H1 (cell line): ENCODE results near the gene REPS1. TPM values are rescaled to one million over a fixed set of nuclear protein-coding genes. Genes with fewer than 3 reads are reported as not detected.

Source experiments
- CTCF ChIA-PET: fragments of 300-600 bp; sonication (Branson Sonifier 250); formaldehyde crosslinking; loops from one replicate; lab custom pipeline; 2021; ENCODE audit not compliant: partially characterized antibody; lab: Charles Lee
- POLR2A ChIA-PET: fragments of 300-600 bp; sonication (Branson Sonifier 250); formaldehyde crosslinking; loops from one replicate; lab custom pipeline; 2021; ENCODE audit warnings: inconsistent platforms; ENCODE audit not compliant: partially characterized antibody; lab: Charles Lee
- DNase-seq, 2 experiments: peaks; one replicate each; pipeline versions ENCODE4 v3.0.0 to v3.0.0-alpha.2; 2010 to 2022; ENCODE audit warnings: low spot score in 2 of 2, low read depth in 1 of 2, mixed read lengths in 1 of 2
- FAIRE-seq: peaks from 2 replicates; lab custom pipeline; 2011; peaks lifted over from hg19 to GRCh38; lab: Jason Lieb, UNC
- H2AFZ ChIP-seq: 2 replicates; pipeline ENCODE4 v1.8.1; 2012; ENCODE audit warnings: low read length, inconsistent platforms
- H2AK5ac ChIP-seq: 2 replicates; pipeline ENCODE4 v1.6.1; 2013; ENCODE audit warnings: low read depth, low read length
- H2BK120ac ChIP-seq: replicated peaks from 2 replicates; pipeline ENCODE3; 2013; ENCODE audit warnings: low read depth, low read length, inconsistent platforms
- H2BK12ac ChIP-seq: 2 replicates; pipeline ENCODE4 v1.6.1; 2013; ENCODE audit warnings: low read depth, low read length
- H2BK15ac ChIP-seq: 2 replicates; pipeline ENCODE4 v1.6.1; 2013; ENCODE audit warnings: low read length
- H2BK20ac ChIP-seq: 2 replicates; pipeline ENCODE4 v1.6.1; 2013; ENCODE audit warnings: low read length
- H2BK5ac ChIP-seq: 2 replicates; pipeline ENCODE4 v1.6.1; 2013; ENCODE audit warnings: low read depth, low read length
- H3K14ac ChIP-seq: 2 replicates; pipeline ENCODE4 v1.6.1; 2013; ENCODE audit warnings: inconsistent platforms; ENCODE audit not compliant: insufficient read length
- H3K18ac ChIP-seq: 2 replicates; pipeline ENCODE4 v1.6.1; 2013; ENCODE audit warnings: low read length; ENCODE audit errors: extremely low read depth
- H3K23ac ChIP-seq: 2 replicates; pipeline ENCODE4 v1.6.1; 2013; ENCODE audit warnings: inconsistent platforms; ENCODE audit not compliant: insufficient read length
- H3K23me2 ChIP-seq: 2 replicates; pipeline ENCODE4 v1.6.1; 2013; ENCODE audit warnings: low read depth, low read length
- H3K27ac ChIP-seq: 2 replicates; pipeline ENCODE4 v1.6.1; 2011; ENCODE audit warnings: low read depth, low read length, inconsistent platforms
- H3K27me3 ChIP-seq, 4 experiments: replicated peaks in 1 of 4; 1 replicate in 1 of 4; 2 replicates in 3 of 4; pipeline versions ENCODE4 v1.6.1 to v1.8.1; 2011 to 2013; ENCODE audit warnings: low read length in 3 of 4, mild to moderate bottlenecking in 3 of 4, inconsistent platforms in 2 of 4, mixed read lengths in 2 of 4, moderate library complexity in 1 of 4; ENCODE audit not compliant: control insufficient read depth in 3 of 4, insufficient read depth in 3 of 4; ENCODE audit errors: extremely low read depth in 1 of 4
- H3K36me3 ChIP-seq, 4 experiments: 2 replicates each; pipeline versions ENCODE4 v1.6.1 to v1.8.1; 2011 to 2013; ENCODE audit warnings: mild to moderate bottlenecking in 4 of 4, low read length in 3 of 4, moderate library complexity in 2 of 4, control low read depth in 1 of 4, inconsistent platforms in 1 of 4; ENCODE audit not compliant: insufficient read depth in 4 of 4, control insufficient read depth in 2 of 4
- H3K4ac ChIP-seq: replicated peaks from 2 replicates; pipeline ENCODE3; 2013; ENCODE audit warnings: low read length, low read depth, mixed read lengths, inconsistent platforms; ENCODE audit not compliant: insufficient read length
- H3K4me1 ChIP-seq, 4 experiments: replicated peaks in 1 of 4; 1 replicate in 1 of 4; 2 replicates in 3 of 4; pipeline versions ENCODE4 v1.6.1 to v1.8.1; 2011 to 2013; ENCODE audit warnings: low read length in 3 of 4, inconsistent platforms in 2 of 4, mixed read lengths in 1 of 4; ENCODE audit not compliant: insufficient read depth in 4 of 4, control insufficient read depth in 3 of 4
- H3K4me2 ChIP-seq, 2 experiments: 2 replicates each; pipeline versions ENCODE4 v1.6.1 to v1.8.1; 2011 to 2013; ENCODE audit warnings: low read depth in 2 of 2, low read length in 2 of 2, control low read depth in 1 of 2, inconsistent platforms in 1 of 2, mild to moderate bottlenecking in 1 of 2; ENCODE audit not compliant: insufficient read depth in 1 of 2
- H3K4me3 ChIP-seq, 4 experiments: fragments of 200-600, 300-600 bp in 1 of 4; sonication (generic), shearing (Covaris generic), sonication (Bioruptor Twin) in 1 of 4; 2 replicates each; pipeline versions ENCODE4 v1.5.1 to v1.8.1; 2011 to 2016; ENCODE audit warnings: low read length in 4 of 4, low read depth in 3 of 4, control low read depth in 2 of 4, inconsistent platforms in 2 of 4, mild to moderate bottlenecking in 2 of 4, mixed read lengths in 1 of 4, moderate library complexity in 1 of 4; ENCODE audit not compliant: insufficient read depth in 2 of 4; ENCODE audit errors: extremely low read depth in 1 of 4
- H3K56ac ChIP-seq: replicated peaks from 2 replicates; pipeline ENCODE3; 2013; ENCODE audit warnings: low read depth, mild to moderate bottlenecking, mixed read lengths, low read length, inconsistent platforms; ENCODE audit not compliant: insufficient read length
- H3K79me1 ChIP-seq: 2 replicates; pipeline ENCODE4 v1.6.1; 2013; ENCODE audit warnings: low read depth, low read length, control low read depth
- H3K79me2 ChIP-seq, 2 experiments: 2 replicates each; pipeline versions ENCODE4 v1.6.1 to v1.8.1; 2012 to 2013; ENCODE audit warnings: low read length in 2 of 2, mild to moderate bottlenecking in 2 of 2, inconsistent platforms in 1 of 2; ENCODE audit not compliant: insufficient read depth in 2 of 2, control insufficient read depth in 1 of 2
- H3K9ac ChIP-seq, 4 experiments: replicated peaks in 1 of 4; 1 replicate in 1 of 4; 2 replicates in 3 of 4; pipeline versions ENCODE4 v1.6.1 to v1.8.1; 2011 to 2013; ENCODE audit warnings: low read depth in 3 of 4, low read length in 3 of 4, control low read depth in 2 of 4, mild to moderate bottlenecking in 2 of 4, moderate library complexity in 2 of 4, inconsistent platforms in 1 of 4; ENCODE audit errors: extremely low read depth in 1 of 4
- H3K9me3 ChIP-seq, 2 experiments: 2 replicates each; pipeline versions ENCODE4 v1.6.1 to v1.8.1; 2012 to 2013; ENCODE audit warnings: mild to moderate bottlenecking in 2 of 2, moderate library complexity in 2 of 2, control low read depth in 1 of 2, inconsistent platforms in 1 of 2, low read depth in 1 of 2, low read length in 1 of 2, mixed read lengths in 1 of 2; ENCODE audit not compliant: insufficient read depth in 2 of 2
- H4K20me1 ChIP-seq, 2 experiments: replicated peaks in 1 of 2; 2 replicates each; pipeline versions ENCODE3 to v1.8.1; 2011 to 2013; ENCODE audit warnings: inconsistent platforms in 2 of 2, low read length in 2 of 2, mild to moderate bottlenecking in 1 of 2; ENCODE audit not compliant: insufficient read depth in 2 of 2, control insufficient read depth in 1 of 2
- H4K5ac ChIP-seq: 2 replicates; pipeline ENCODE4 v1.6.1; 2013; ENCODE audit warnings: low read length, low read depth, mixed read lengths, inconsistent platforms; ENCODE audit not compliant: insufficient read length
- H4K8ac ChIP-seq: 2 replicates; pipeline ENCODE4 v1.8.0; 2013; ENCODE audit warnings: mild to moderate bottlenecking, moderate library complexity, low read length, inconsistent platforms; ENCODE audit not compliant: insufficient read depth; ENCODE audit errors: extremely low read depth
- H4K91ac ChIP-seq: replicated peaks from 2 replicates; pipeline ENCODE3; 2013; ENCODE audit warnings: low read length, mixed read lengths, inconsistent platforms; ENCODE audit not compliant: insufficient read length
- ASH2L ChIP-seq: fragments of 200-600, 300-600 bp; sonication (generic); IDR thresholded peaks from one replicate; pipeline ENCODE4 v1.7.1; 2017; ENCODE audit warnings: low read length
- CHD1 ChIP-seq: IDR thresholded peaks from 2 replicates; pipeline ENCODE4 v1.6.1; 2012; ENCODE audit warnings: low read depth, low read length, improper control_type of control experiment
- EZH2 ChIP-seq: fragments of 200-600 bp; sonication (generic); IDR thresholded peaks from 2 replicates; pipeline ENCODE4 v1.7.1; 2012; ENCODE audit warnings: low read depth, mild to moderate bottlenecking, moderate library complexity, low read length, inconsistent platforms; ENCODE audit not compliant: severe bottlenecking
- TAF1 ChIP-seq: IDR thresholded peaks from 2 replicates; pipeline ENCODE4 v1.6.1; 2011; ENCODE audit warnings: mild to moderate bottlenecking, low read depth, low read length
- YY1 ChIP-seq: IDR thresholded peaks from 2 replicates; pipeline ENCODE4 v1.6.1; 2011; ENCODE audit warnings: low read depth, mild to moderate bottlenecking, low read length
- WGBS, 2 experiments: shearing (Covaris generic) in 1 of 2; methylation state at CpG; one replicate each; pipeline versions ENCODE4 v1.1.6 to v1.1.7; 2013 to 2015; ENCODE audit warnings: low lambda C conversion rate in 2 of 2, mixed read lengths in 2 of 2, inconsistent platforms in 1 of 2, low coverage in 1 of 2, missing lambda C conversion rate in 1 of 2; ENCODE audit not compliant: insufficient replicate concordance in 2 of 2, insufficient coverage in 1 of 2, insufficient read length in 1 of 2; ENCODE audit errors: extremely low coverage in 1 of 2, missing lambda C conversion rate in 1 of 2; 5-methylcytosine and 5-hydroxymethylcytosine counted together
- polyA plus RNA-seq, 7 experiments: library from polyadenylated mRNA; depleted of rRNA in 3 of 7; stranded (reverse) in 5 of 7; unstranded in 2 of 7; fragments of >200 nt in 5 of 7; fragments of 200-250 nt in 2 of 7; gene quantifications; 1 replicate in 5 of 7; 2 replicates in 1 of 7; 4 replicates in 1 of 7; pipeline versions ENCODE4 v1.2.1 to v1.2.3, GENCODE V29; 2011 to 2013; ENCODE audit warnings: missing spikeins in 2 of 7, mixed read lengths in 2 of 7
- total RNA-seq: library from RNA; stranded (reverse); fragmentation: NEBNext Ultra II Directional; extraction: Animal tissue kit (Norgen Biotek cat#: 25700); gene quantifications from 2 replicates; pipeline ENCODE4 v1.2.1, GENCODE V29; 2021
- TF ChIP-seq, protein P1 (sequence below): IDR thresholded peaks from 2 replicates; pipeline ENCODE4 v1.6.1; 2011; ENCODE audit warnings: low read depth, mild to moderate bottlenecking, low read length; ENCODE audit not compliant: insufficient read depth

REPS1 gene
- total and polyA plus RNA-seq, 2 of the 8 experiments (the other 6 are each of a cell fraction or from before 2014, with no cell fraction given), result 52.1 to 68.9 TPM

DNA sequence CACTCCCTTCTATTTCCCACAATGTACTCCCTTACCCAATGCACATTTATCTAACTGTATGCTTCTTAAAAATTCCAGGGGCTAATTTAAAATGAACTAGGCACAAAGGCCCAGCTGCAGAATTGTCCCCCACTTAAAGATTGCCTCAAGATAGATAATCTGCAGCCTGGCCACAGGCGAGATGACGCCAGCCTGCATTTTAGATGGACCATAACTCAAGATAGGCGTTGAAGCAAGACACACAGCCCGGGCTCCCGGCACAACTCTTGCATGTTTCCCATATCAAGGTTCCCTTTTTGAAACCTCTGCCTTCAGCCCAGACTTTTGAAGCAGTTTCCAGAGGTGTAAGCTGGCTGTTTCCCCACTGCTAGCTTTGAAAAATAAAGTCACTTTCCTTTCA lies 3.2 kb upstream of the REPS1 start:
- no peak for TF ChIP-seq YY1
- no peak for TF ChIP-seq CHD1
- TF ChIP-seq EZH2, result no peak
- no peak for TF ChIP-seq TAF1
- TF ChIP-seq ASH2L, result no peak
- TF ChIP-seq, protein P1, sequence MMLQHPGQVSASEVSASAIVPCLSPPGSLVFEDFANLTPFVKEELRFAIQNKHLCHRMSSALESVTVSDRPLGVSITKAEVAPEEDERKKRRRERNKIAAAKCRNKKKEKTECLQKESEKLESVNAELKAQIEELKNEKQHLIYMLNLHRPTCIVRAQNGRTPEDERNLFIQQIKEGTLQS, result no peak
- no peak overlapping the region for H3K56ac ChIP-seq

More for the DNA sequence above, 3.2 kb upstream of the REPS1 start:
- Histone ChIP-seq H3K23ac (no peak overlapping the region), H4K91ac (no peak overlapping the region), H3K9me3 (no peaks in the 10 kb centered on the region), H3K79me1 (no peaks in the 10 kb centered on the region), H3K4me1 (peaks cover 3 to 9% (median 5%) of the 10 kb centered on the region in 4 experiments; a peak in 6 of 7 replicates), H2AK5ac (no peak overlapping the region), H3K36me3 (no peaks in the 10 kb centered on the region), H2AFZ (no peak overlapping the region), H4K20me1 (peaks cover 1% of the 10 kb centered on the region in 2 experiments), H3K79me2 (peaks cover 3 to 13% of the 10 kb centered on the region in 2 experiments; a peak in 3 of 4 replicates), H2BK5ac (no peak overlapping the region), H3K18ac (no peak overlapping the region), H3K23me2 (no peaks in the 10 kb centered on the region; the same call in 1 of the 2 replicates), H2BK20ac (no peak overlapping the region), H3K27me3 (no peaks in the 10 kb centered on the region), H3K4ac (no peak overlapping the region), H4K8ac (peak overlapping the region; percentile 42; the same call in 1 of the 2 replicates), H2BK120ac (no peak overlapping the region), H4K5ac (no peak overlapping the region), H3K27ac (no peak overlapping the region), H3K4me3 (no peak overlapping the region), H3K14ac (no peak overlapping the region), H2BK12ac (no peak overlapping the region), H3K9ac (no peak overlapping the region), H3K4me2 (no peak overlapping the region), H2BK15ac (no peak overlapping the region)
- FAIRE-seq, result no peak
- CTCF ChIA-PET, result interaction anchor here (0.6 to 1.7 kb wide), 5 partner anchors 22 to 175 kb away, joined by 3 to 5 read pairs (median 3); no protein-coding TSS in a partner anchor
- POLR2A ChIA-PET, result interaction anchor here (2.6 kb wide), 1 partner anchor 38 kb away, joined by 9 read pairs; the partner anchor contains the start of gene ABRACL
- WGBS, 2 experiments, result 93% methylated on average over 5 of the region's 5 CpGs; no CpG with 5 or more reads in 1 of the 2 experiments
- no peak for DNase-seq
